ENCODE measurements around the gene HMSD. TPM values are rescaled to one million over a fixed set of nuclear protein-coding genes. Genes with fewer than 3 reads are reported as not detected.

The HMSD gene
- total RNA-seq, 1 experiment from 2014 or later = 3.0 TPM

- peaks cover 17% of the 10 kb centered on the region for H3K9me3 Mint-ChIP-seq
- TF ChIP-seq ZNF121 (CRISPR knock-in tag; IDR thresholded peaks at IDR 0.05) (no peak), ZNF423 (CRISPR knock-in tag; IDR thresholded peaks at IDR 0.05) (no peak), SOX15 (CRISPR knock-in tag; IDR thresholded peaks at IDR 0.05) (no peak), ESRRA (CRISPR knock-in tag; IDR thresholded peaks at IDR 0.05; ENCODE audit: borderline replicate concordance) (no peak), GTF2I (CRISPR knock-in tag; conservative IDR thresholded peaks at IDR 0.05) (no peak), ZNF138 (CRISPR knock-in tag; conservative IDR thresholded peaks at IDR 0.05) (no peak), ARID4B (CRISPR knock-in tag; IDR thresholded peaks at IDR 0.05; ENCODE audit: borderline replicate concordance) (no peak), MYBL2 (CRISPR knock-in tag; IDR thresholded peaks at IDR 0.05) (no peak), ZNF396 (CRISPR knock-in tag; IDR thresholded peaks at IDR 0.05; ENCODE audit: borderline replicate concordance) (no peak), FOXJ3 (CRISPR knock-in tag; IDR thresholded peaks at IDR 0.05; ENCODE audit: borderline replicate concordance) (no peak), ELF4 (CRISPR knock-in tag; IDR thresholded peaks at IDR 0.05; ENCODE audit: low read depth) (no peak), SP1 (CRISPR knock-in tag; conservative IDR thresholded peaks at IDR 0.05) (no peak), MAX (CRISPR knock-in tag; IDR thresholded peaks at IDR 0.05) (no peak), NFE2L1 (CRISPR knock-in tag; IDR thresholded peaks at IDR 0.05) (no peak), ZNF281 (CRISPR knock-in tag; IDR thresholded peaks at IDR 0.05) (no peak)
- TF ChIP-seq, protein P1, sequence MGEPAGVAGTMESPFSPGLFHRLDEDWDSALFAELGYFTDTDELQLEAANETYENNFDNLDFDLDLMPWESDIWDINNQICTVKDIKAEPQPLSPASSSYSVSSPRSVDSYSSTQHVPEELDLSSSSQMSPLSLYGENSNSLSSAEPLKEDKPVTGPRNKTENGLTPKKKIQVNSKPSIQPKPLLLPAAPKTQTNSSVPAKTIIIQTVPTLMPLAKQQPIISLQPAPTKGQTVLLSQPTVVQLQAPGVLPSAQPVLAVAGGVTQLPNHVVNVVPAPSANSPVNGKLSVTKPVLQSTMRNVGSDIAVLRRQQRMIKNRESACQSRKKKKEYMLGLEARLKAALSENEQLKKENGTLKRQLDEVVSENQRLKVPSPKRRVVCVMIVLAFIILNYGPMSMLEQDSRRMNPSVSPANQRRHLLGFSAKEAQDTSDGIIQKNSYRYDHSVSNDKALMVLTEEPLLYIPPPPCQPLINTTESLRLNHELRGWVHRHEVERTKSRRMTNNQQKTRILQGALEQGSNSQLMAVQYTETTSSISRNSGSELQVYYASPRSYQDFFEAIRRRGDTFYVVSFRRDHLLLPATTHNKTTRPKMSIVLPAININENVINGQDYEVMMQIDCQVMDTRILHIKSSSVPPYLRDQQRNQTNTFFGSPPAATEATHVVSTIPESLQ (CRISPR knock-in tag; IDR thresholded peaks at IDR 0.05) = no peak
- TF ChIP-seq, protein P2, sequence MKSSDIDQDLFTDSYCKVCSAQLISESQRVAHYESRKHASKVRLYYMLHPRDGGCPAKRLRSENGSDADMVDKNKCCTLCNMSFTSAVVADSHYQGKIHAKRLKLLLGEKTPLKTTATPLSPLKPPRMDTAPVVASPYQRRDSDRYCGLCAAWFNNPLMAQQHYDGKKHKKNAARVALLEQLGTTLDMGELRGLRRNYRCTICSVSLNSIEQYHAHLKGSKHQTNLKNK (CRISPR knock-in tag; IDR thresholded peaks at IDR 0.05) = no peak
- TF ChIP-seq, protein P3, sequence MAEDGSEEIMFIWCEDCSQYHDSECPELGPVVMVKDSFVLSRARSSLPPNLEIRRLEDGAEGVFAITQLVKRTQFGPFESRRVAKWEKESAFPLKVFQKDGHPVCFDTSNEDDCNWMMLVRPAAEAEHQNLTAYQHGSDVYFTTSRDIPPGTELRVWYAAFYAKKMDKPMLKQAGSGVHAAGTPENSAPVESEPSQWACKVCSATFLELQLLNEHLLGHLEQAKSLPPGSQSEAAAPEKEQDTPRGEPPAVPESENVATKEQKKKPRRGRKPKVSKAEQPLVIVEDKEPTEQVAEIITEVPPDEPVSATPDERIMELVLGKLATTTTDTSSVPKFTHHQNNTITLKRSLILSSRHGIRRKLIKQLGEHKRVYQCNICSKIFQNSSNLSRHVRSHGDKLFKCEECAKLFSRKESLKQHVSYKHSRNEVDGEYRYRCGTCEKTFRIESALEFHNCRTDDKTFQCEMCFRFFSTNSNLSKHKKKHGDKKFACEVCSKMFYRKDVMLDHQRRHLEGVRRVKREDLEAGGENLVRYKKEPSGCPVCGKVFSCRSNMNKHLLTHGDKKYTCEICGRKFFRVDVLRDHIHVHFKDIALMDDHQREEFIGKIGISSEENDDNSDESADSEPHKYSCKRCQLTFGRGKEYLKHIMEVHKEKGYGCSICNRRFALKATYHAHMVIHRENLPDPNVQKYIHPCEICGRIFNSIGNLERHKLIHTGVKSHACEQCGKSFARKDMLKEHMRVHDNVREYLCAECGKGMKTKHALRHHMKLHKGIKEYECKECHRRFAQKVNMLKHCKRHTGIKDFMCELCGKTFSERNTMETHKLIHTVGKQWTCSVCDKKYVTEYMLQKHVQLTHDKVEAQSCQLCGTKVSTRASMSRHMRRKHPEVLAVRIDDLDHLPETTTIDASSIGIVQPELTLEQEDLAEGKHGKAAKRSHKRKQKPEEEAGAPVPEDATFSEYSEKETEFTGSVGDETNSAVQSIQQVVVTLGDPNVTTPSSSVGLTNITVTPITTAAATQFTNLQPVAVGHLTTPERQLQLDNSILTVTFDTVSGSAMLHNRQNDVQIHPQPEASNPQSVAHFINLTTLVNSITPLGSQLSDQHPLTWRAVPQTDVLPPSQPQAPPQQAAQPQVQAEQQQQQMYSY (CRISPR knock-in tag; IDR thresholded peaks at IDR 0.05) = no peak
- TF ChIP-seq, protein P4, sequence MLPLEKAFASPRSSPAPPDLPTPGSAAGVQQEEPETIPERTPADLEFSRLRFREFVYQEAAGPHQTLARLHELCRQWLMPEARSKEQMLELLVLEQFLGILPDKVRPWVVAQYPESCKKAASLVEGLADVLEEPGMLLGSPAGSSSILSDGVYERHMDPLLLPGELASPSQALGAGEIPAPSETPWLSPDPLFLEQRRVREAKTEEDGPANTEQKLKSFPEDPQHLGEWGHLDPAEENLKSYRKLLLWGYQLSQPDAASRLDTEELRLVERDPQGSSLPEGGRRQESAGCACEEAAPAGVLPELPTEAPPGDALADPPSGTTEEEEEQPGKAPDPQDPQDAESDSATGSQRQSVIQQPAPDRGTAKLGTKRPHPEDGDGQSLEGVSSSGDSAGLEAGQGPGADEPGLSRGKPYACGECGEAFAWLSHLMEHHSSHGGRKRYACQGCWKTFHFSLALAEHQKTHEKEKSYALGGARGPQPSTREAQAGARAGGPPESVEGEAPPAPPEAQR (CRISPR knock-in tag; IDR thresholded peaks at IDR 0.05) = no peak
- TF ChIP-seq, protein P5, sequence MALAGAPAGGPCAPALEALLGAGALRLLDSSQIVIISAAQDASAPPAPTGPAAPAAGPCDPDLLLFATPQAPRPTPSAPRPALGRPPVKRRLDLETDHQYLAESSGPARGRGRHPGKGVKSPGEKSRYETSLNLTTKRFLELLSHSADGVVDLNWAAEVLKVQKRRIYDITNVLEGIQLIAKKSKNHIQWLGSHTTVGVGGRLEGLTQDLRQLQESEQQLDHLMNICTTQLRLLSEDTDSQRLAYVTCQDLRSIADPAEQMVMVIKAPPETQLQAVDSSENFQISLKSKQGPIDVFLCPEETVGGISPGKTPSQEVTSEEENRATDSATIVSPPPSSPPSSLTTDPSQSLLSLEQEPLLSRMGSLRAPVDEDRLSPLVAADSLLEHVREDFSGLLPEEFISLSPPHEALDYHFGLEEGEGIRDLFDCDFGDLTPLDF (CRISPR knock-in tag; IDR thresholded peaks at IDR 0.05) = no peak
- POLR2A ChIA-PET = no interaction called here
- no peak for DNase-seq (ENCODE audit: low spot score)
- peaks cover 13% of the 10 kb centered on the region for H3K4me1 Mint-ChIP-seq
- ATAC-seq = no peak
- H3K36me3 Mint-ChIP-seq = peaks cover 13% of the 10 kb centered on the region
- no peaks in the 10 kb centered on the region for H3K27me3 Mint-ChIP-seq (ENCODE audit: low read depth)
- CTCF ChIA-PET = no interaction called here
- H3K4me3 Mint-ChIP-seq = no peak overlapping the region
- H3K27ac Mint-ChIP-seq = no peak overlapping the region
Measured at GRCh38 chr18:63903851-63904570, 45.1 kb upstream of the HMSD start.
